LNCaP clone FGC (cell line): ENCODE measurements around the gene MXI1.

ENCODE experiments used
- DNase-seq: peaks from one replicate; pipeline ENCODE4 v3.0.0-alpha.2; 2011; ENCODE audit warnings: low read depth
- H3K4me3 ChIP-seq: 2 replicates; pipeline ENCODE4 v1.5.1; 2011; ENCODE audit warnings: mild to moderate bottlenecking, low read depth, low read length, control low read depth
- TF ChIP-seq, protein P1 (sequence below): IDR thresholded peaks from 2 replicates; pipeline ENCODE4 v1.5.1; 2012; ENCODE audit warnings: mild to moderate bottlenecking; ENCODE audit not compliant: control insufficient read depth, insufficient read depth; ENCODE audit errors: extremely low read depth

MXI1 gene

GRCh38 chr10:110207011-110207804, at the start of gene MXI1:
Gene MXI1 (plus strand): TSS chr10:110207605. CDS start chr10:110207809, 204 bp downstream.
- H3K4me3 ChIP-seq = peak within 1 kb of the TSS; percentile 64
- TF ChIP-seq, protein P1, sequence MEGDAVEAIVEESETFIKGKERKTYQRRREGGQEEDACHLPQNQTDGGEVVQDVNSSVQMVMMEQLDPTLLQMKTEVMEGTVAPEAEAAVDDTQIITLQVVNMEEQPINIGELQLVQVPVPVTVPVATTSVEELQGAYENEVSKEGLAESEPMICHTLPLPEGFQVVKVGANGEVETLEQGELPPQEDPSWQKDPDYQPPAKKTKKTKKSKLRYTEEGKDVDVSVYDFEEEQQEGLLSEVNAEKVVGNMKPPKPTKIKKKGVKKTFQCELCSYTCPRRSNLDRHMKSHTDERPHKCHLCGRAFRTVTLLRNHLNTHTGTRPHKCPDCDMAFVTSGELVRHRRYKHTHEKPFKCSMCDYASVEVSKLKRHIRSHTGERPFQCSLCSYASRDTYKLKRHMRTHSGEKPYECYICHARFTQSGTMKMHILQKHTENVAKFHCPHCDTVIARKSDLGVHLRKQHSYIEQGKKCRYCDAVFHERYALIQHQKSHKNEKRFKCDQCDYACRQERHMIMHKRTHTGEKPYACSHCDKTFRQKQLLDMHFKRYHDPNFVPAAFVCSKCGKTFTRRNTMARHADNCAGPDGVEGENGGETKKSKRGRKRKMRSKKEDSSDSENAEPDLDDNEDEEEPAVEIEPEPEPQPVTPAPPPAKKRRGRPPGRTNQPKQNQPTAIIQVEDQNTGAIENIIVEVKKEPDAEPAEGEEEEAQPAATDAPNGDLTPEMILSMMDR = no peak
- DNase-seq = peak; percentile 66

DNA sequence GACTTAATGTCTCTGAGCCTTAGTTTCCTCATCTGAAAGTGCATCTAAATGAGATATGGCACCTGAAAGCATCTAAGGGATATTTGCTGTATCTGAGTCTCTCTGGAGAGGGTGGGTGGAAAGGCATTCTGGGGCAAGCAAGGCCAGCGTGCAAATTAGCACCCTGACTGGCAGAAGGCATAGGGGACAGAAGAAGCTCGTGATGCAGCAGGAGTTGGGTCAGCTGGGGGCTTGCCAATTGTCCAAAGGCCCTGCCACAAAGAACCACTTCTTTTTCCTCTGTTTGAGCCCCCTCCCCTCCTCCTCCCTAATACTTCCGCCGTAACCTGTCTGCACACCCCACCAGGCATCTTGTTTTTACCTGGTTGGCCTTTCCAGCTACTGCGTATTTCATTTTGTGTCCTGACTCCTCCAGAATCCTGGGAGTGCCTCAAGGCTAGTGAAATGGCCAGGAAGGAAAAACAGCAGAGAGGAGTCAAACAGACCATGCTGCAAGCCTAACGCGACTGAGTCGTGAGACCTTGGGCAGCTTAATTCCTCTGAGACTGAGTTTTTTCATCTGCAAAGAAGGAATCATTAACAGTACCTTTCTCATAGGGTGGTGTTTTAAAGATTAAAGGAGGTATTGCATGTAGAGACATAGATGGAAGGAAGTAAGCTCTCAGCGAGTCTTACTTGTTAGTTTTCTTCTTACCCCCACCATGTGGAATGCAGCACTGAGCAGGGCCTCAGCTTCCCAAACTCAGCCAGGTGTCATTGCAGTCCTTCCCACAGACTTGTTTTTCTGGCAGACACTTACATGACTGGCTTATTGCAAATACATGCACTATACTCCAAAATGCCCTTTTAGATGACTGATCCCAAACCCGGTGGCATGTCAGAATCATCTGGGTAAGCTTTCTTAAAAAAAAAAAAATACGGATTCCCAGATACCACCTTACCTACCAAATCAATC, 49.1 kb upstream of the MXI1 start:
- no peak overlapping the region for H3K4me3 ChIP-seq
- no peak for DNase-seq
- TF ChIP-seq, protein P1 = no peak

GRCh38 chr10:110160081-110160480, 47.3 kb upstream of the MXI1 start:
- TF ChIP-seq, protein P1 = no peak
- DNase-seq = no peak
- no peak overlapping the region for H3K4me3 ChIP-seq

- no peak for DNase-seq
- no peak overlapping the region for H3K4me3 ChIP-seq
- TF ChIP-seq, protein P1 = no peak
These were observed 46.9 kb upstream of the MXI1 start for GRCh38 chr10:110160522-110160921.

DNA sequence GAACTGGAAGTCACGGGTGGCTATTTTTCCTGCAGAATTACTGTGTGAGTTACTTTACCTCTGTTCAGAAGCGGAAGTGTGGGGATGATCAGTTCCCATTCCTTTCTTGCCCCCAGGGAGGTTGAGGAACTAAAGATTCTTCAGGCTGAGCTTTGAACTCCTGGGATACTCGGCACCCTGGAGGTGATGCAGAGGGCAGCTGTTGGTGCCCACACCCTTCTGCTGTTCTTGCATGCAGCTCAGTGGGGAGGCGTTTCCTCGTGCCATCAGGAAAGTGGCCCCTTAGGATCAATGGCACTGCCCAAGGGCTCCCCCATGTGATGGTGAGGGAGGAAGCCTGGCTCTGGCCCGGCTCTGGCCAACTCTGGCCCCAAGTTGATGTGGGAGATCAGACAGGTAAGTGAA, 44.7 kb upstream of the MXI1 start:
- TF ChIP-seq, protein P1 = no peak
- no peak for DNase-seq

DNA sequence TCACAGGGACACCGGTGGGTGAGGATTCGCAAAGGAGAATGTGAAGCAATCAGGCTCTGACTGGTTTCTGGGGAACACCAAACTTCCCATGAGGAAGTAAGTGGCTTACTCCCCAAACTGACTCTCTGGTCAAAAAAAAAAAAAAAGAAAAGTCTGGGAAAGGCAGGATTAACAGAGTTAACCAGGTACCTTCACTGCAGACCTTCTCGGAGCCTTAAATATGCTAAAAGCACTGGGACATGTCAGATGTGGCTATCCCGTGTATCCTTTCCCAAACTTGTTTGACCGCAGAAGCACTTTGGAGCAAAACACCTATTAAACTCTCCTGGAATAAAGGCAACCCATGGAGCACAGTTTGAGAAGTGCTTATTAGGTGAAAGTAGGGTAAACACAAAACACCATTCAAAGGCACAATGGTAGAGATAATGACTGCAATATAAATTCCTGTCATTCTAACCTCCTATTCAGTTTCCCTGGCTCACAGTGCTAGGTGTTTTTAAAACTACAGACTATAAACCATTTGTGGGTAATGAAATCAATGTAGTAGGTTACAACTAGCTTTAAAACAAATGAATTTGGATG, 44.1 kb upstream of the MXI1 start:
- H3K4me3 ChIP-seq = no peak overlapping the region
- TF ChIP-seq, protein P1 = no peak
- DNase-seq = no peak

More for the DNA sequence above, 44.7 kb upstream of the MXI1 start:
- no peak overlapping the region for H3K4me3 ChIP-seq
